RWPE2 (cell line): Measurements from ENCODE around the gene NKAIN4.
A peak's percentile ranks its signal among the peaks of the same experiment; 100 is the strongest.

Experiments
- ATAC-seq: fragments of 200-7000 bp; cut with Tn5 transposase; 3 replicates; pipeline ENCODE4 v1.9.1; 2021; ENCODE audit warnings: low read depth
- DNase-seq: peaks from one replicate; pipeline ENCODE4 v3.0.0-alpha.2; 2020; ENCODE audit warnings: low spot score
- H3K27ac ChIP-seq: fragments of 450-650 bp; 2 replicates; pipeline ENCODE4 v1.5.1; 2017; ENCODE audit warnings: mild to moderate bottlenecking; ENCODE audit not compliant: poor library complexity, severe bottlenecking
- H3K27me3 ChIP-seq: fragments of 250-450 bp; sonication (Bioruptor Pico); 2 replicates; pipeline ENCODE4 v1.5.1; 2021; ENCODE audit warnings: mild to moderate bottlenecking, moderate library complexity; ENCODE audit not compliant: insufficient read depth, poor library complexity, severe bottlenecking
- H3K36me3 ChIP-seq: fragments of 250-450 bp; sonication (Bioruptor Pico); 2 replicates; pipeline ENCODE4 v1.5.1; 2020; ENCODE audit warnings: low read depth, mild to moderate bottlenecking, moderate library complexity
- H3K4me1 ChIP-seq: fragments of 250-450 bp; sonication (Bioruptor Pico); 2 replicates; pipeline ENCODE4 v1.5.1; 2021; ENCODE audit warnings: mild to moderate bottlenecking, moderate library complexity; ENCODE audit not compliant: insufficient read depth, poor library complexity, severe bottlenecking
- H3K4me3 ChIP-seq: fragments of 250-450 bp; sonication (Bioruptor Pico); 2 replicates; pipeline ENCODE4 v1.5.1; 2021; ENCODE audit warnings: mild to moderate bottlenecking, moderate library complexity; ENCODE audit not compliant: severe bottlenecking
- H3K9me3 ChIP-seq: fragments of 250-450 bp; sonication (Bioruptor Pico); 2 replicates; pipeline ENCODE4 v1.5.1; 2021; ENCODE audit warnings: mild to moderate bottlenecking, moderate library complexity; ENCODE audit not compliant: severe bottlenecking
- CTCF ChIP-seq: fragments of 450-650 bp; IDR thresholded peaks from one replicate; pipeline ENCODE4 v1.5.1; 2017; ENCODE audit warnings: mild to moderate bottlenecking, moderate library complexity; ENCODE audit not compliant: poor library complexity, severe bottlenecking

The NKAIN4 gene

GRCh38 chr20:63273635-63274380 lies 19.5 kb upstream of the NKAIN4 start:
- Histone ChIP-seq H3K9me3 (no peaks in the 10 kb centered on the region), H3K27me3 (no peaks in the 10 kb centered on the region), H3K4me3 (peak overlapping the region; percentile 94), H3K36me3 (peaks cover 46% of the 10 kb centered on the region), H3K4me1 (peaks cover 9% of the 10 kb centered on the region), H3K27ac (peak overlapping the region; percentile 34)
- no peak for DNase-seq
- TF ChIP-seq CTCF, result no peak
- peak; percentile 45 for ATAC-seq

- Histone ChIP-seq H3K27me3 (no peaks in the 10 kb centered on the region), H3K9me3 (no peaks in the 10 kb centered on the region), H3K4me3 (peak overlapping the region; percentile 94), H3K4me1 (peaks cover 9% of the 10 kb centered on the region), H3K36me3 (peaks cover 39% of the 10 kb centered on the region), H3K27ac (peak overlapping the region; percentile 34)
- no peak for TF ChIP-seq CTCF
- ATAC-seq, result no peak
- no peak for DNase-seq
Observed at GRCh38 chr20:63273059-63273579, 18.9 kb upstream of the NKAIN4 start.

- ATAC-seq, result peak; percentile 90
- H3K4me1 ChIP-seq, result peaks cover 9% of the 10 kb centered on the region
- no peaks in the 10 kb centered on the region for H3K9me3 ChIP-seq
- H3K27me3 ChIP-seq, result no peaks in the 10 kb centered on the region
- peak within 1 kb of the TSS; percentile 94 for H3K4me3 ChIP-seq
- DNase-seq, result peak; percentile 99
- TF ChIP-seq CTCF, result no peak
- H3K36me3 ChIP-seq, result peaks cover 31% of the 10 kb centered on the region
- H3K27ac ChIP-seq, result peak within 1 kb of the TSS; percentile 34
Observed at GRCh38 chr20:63272105-63273058, 18.1 kb upstream of the NKAIN4 start, which contains the start of gene ARFGAP1. TSS of gene ARFGAP1 (plus strand) at chr20:63272813. CDS start at chr20:63275581, 2,768 bp downstream.

GRCh38 chr20:63270606-63271325 lies 16.5 kb upstream of the NKAIN4 start:
- Histone ChIP-seq H3K27me3 (no peaks in the 10 kb centered on the region), H3K27ac (no peak overlapping the region), H3K4me3 (no peak overlapping the region), H3K4me1 (peaks cover 9% of the 10 kb centered on the region), H3K36me3 (peaks cover 15% of the 10 kb centered on the region), H3K9me3 (no peaks in the 10 kb centered on the region)
- TF ChIP-seq CTCF, result no peak
- no peak for ATAC-seq
- DNase-seq, result no peak
